Activated naive CD4-positive, alpha-beta T cell treated with anti-CD3 and anti-CD28 coated beads, Interleukin-2, amount 10 ng/mL, durations not matched to agents 5 hours and 36 hours (primary cell): ENCODE data around the gene ZNF528. TPM values are rescaled to one million over a fixed set of nuclear protein-coding genes. Genes with fewer than 3 reads are reported as not detected.

Experiments
- total RNA-seq, 2 experiments: library from RNA; stranded (reverse); gene quantifications; one replicate each; pipeline ENCODE4 v1.2.3, GENCODE V29; 2021

ZNF528 gene
- 10 to 100 TPM; 12.7 to 16.5 TPM for total RNA-seq

GRCh38 chr19:52397310-52398080 lies at the start of gene ZNF528:
Gene ZNF528, plus strand, starts transcription at chr19:52397849. Its CDS starts 4,165 bp downstream, at chr19:52402014.

GRCh38 chr19:52369559-52370340 lies 27.9 kb upstream of the ZNF528 start, which contains the start of gene ZNF880:
Gene ZNF880, plus strand, starts transcription at chr19:52369923. Its CDS starts 43 bp downstream, at chr19:52369966.

GRCh38 chr19:52428937-52429336 lies 31.3 kb downstream of the ZNF528 start, which contains the start of gene ZNF534:
Gene ZNF534, plus strand, starts transcription at chr19:52429148. Its CDS starts 2,327 bp downstream, at chr19:52431475.

GRCh38 chr19:52453324-52454094 lies 55.9 kb downstream of the ZNF528 start, which contains the start of gene ZNF578:
Gene ZNF578, plus strand, starts transcription at chr19:52453553. Its CDS starts 48,293 bp downstream, at chr19:52501846.

Other genes starting within 250 kb of the ZNF528 start
- gene ZNF836, start 226.2 kb upstream of the ZNF528 start, total RNA-seq, result 10 to 100 TPM; 23.2 to 27.9 TPM
- 100 to 1,000 TPM; 193 to 200 TPM for gene PPP2R1A, start 207.8 kb upstream of the ZNF528 start, total RNA-seq
- gene ZNF766, start 128.3 kb upstream of the ZNF528 start, total RNA-seq, result 10 to 100 TPM; 26.0 to 28.0 TPM
- gene ZNF480, start 100.7 kb upstream of the ZNF528 start, total RNA-seq, result 10 to 100 TPM; 16.3 to 19.8 TPM
- gene ZNF610, start 61.6 kb upstream of the ZNF528 start, total RNA-seq, result 1 to 10 TPM in 1 of 2 experiments, under 1 TPM in 1; 0.81 to 1.1 TPM
- 10 to 100 TPM; 19.0 to 19.3 TPM for gene ZNF880, start 27.9 kb upstream of the ZNF528 start, total RNA-seq
- gene ZNF534, start 31.3 kb downstream of the ZNF528 start, total RNA-seq, result not detected
- gene ZNF578, start 55.7 kb downstream of the ZNF528 start, total RNA-seq, result 1 to 10 TPM; 2.5 to 2.8 TPM
- gene ZNF808, start 129.8 kb downstream of the ZNF528 start, total RNA-seq, result 10 to 100 TPM; 41.1 to 41.7 TPM
- 10 to 100 TPM; 31.0 to 34.6 TPM for gene ZNF701, start 172.4 kb downstream of the ZNF528 start, total RNA-seq
- gene ZNF83, start 240.5 kb downstream of the ZNF528 start, total RNA-seq, result 10 to 100 TPM; 53.7 to 64.0 TPM